ENCODE results near the gene PRSS22. TPM values are rescaled to one million over a fixed set of nuclear protein-coding genes. Genes with fewer than 3 reads are reported as not detected.

The PRSS22 gene
- polyA plus RNA-seq, 1 of the 3 experiments (the other 2 are of a cell fraction), result not detected

- no peak overlapping the region for H3K27ac ChIP-seq (ENCODE audit: low read depth in 2 of 2, low read length in 1 of 2)
- 95% methylated on average over 9 of the region's 9 CpGs for WGBS (ENCODE audit: low lambda C conversion rate)
- H3K9me3 ChIP-seq, result no peaks in the 10 kb centered on the region
- no peaks in the 10 kb centered on the region for H4K20me1 ChIP-seq (ENCODE audit: insufficient read depth)
- TF ChIP-seq TEAD4 (IDR thresholded peaks at IDR 0.05; ENCODE audit: borderline replicate concordance, insufficient read depth) (no peak), RFX5 (IDR thresholded peaks at IDR 0.05; ENCODE audit: low read length) (no peak), RXRA (IDR thresholded peaks at IDR 0.05; ENCODE audit: borderline replicate concordance, low read depth) (no peak), MAX (IDR thresholded peaks at IDR 0.05; ENCODE audit: low read depth) (no peak), NFIC (IDR thresholded peaks at IDR 0.05; ENCODE audit: borderline replicate concordance) (no peak), FOXM1 (IDR thresholded peaks at IDR 0.05; ENCODE audit: low read depth) (no peak), MXI1 (IDR thresholded peaks at IDR 0.05; ENCODE audit: low read depth, low read length) (no peak), JUND (IDR thresholded peaks at IDR 0.05) (no peak), GABPA (IDR thresholded peaks at IDR 0.05; ENCODE audit: low read depth) (no peak), SMC3 (IDR thresholded peaks at IDR 0.05; ENCODE audit: low read depth, low read length) (no peak)
- no peak overlapping the region for H2AFZ ChIP-seq (ENCODE audit: low read depth)
- no peak overlapping the region for H3K4me3 ChIP-seq (ENCODE audit: low read depth in 2 of 2, low read length in 1 of 2)
- no peak overlapping the region for H3K4me2 ChIP-seq
- H3K4me1 ChIP-seq (ENCODE audit: control insufficient read depth in 1 of 2, insufficient read depth in 2 of 2, low read depth in 1 of 2, low read length in 1 of 2), result peaks cover 6 to 8% of the 10 kb centered on the region in 2 experiments; a peak in 2 of 4 replicates
- H3K36me3 ChIP-seq (replicated peaks in 1 of 2; ENCODE audit: control insufficient read depth in 1 of 2, insufficient read depth in 2 of 2, low read length in 1 of 2), result peaks cover 0 to 5% of the 10 kb centered on the region in 2 experiments
- peaks cover 18% of the 10 kb centered on the region for H3F3A ChIP-seq (replicated peaks; ENCODE audit: insufficient read depth)
- CTCF ChIA-PET, result interaction anchor here (1.9 to 2.2 kb wide), 2 partner anchors 24 to 129 kb away, joined by 6 to 11 read pairs; no protein-coding TSS in a partner anchor
- POLR2A ChIA-PET, result no interaction called here
- peak; percentile 8 for DNase-seq
- H3K9me2 ChIP-seq, result no peaks in the 10 kb centered on the region
- H3K27me3 ChIP-seq (ENCODE audit: insufficient read depth), result no peaks in the 10 kb centered on the region
- H3K79me2 ChIP-seq (ENCODE audit: insufficient read depth), result peaks cover 3% of the 10 kb centered on the region; the same call in 1 of the 2 replicates
- no peak overlapping the region for H3K9ac ChIP-seq
Observed at GRCh38 chr16:2902337-2903130, 44.6 kb upstream of the PRSS22 start.

DNA sequence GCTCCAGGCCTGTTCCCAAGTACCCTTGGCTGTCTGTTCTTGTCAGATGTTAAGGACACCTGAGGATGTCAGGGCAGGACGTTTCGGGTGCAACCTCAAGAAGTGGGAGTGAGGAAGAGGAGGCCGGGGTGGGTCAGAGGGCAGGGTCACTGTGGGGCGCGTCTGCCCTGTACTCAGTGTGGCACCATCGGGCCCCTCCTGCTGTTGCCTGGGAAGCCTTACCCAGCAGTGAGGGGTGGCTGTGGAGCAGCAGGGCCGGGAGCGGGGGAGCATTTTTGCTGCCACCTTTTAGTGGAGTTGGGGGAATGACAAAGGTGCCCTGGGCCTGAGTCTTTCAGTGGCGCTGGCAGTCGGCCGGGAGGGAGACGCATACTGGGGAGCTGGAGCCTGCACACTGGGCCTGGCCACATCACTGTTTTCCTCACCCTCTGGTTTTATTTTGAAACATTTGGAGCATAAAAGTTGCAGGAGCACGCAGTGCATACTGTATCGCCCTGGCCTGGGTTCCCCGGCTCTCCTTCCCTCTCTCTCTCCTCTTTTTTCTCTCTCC, 42.6 kb upstream of the PRSS22 start:
- H3K27ac ChIP-seq (ENCODE audit: low read depth in 2 of 2, low read length in 1 of 2), result no peak overlapping the region
- no peak overlapping the region for H3K4me2 ChIP-seq
- POLR2A ChIA-PET, result no interaction called here
- H3F3A ChIP-seq (replicated peaks; ENCODE audit: insufficient read depth), result peaks cover 12% of the 10 kb centered on the region
- no peaks in the 10 kb centered on the region for H3K27me3 ChIP-seq (ENCODE audit: insufficient read depth)
- no peaks in the 10 kb centered on the region for H3K9me3 ChIP-seq
- WGBS (ENCODE audit: low lambda C conversion rate), result 97% methylated on average over 6 of the region's 15 CpGs
- no peak overlapping the region for H3K9ac ChIP-seq
- H3K9me2 ChIP-seq, result no peaks in the 10 kb centered on the region
- H4K20me1 ChIP-seq (ENCODE audit: insufficient read depth), result no peaks in the 10 kb centered on the region
- no peak for DNase-seq
- CTCF ChIA-PET, result no interaction called here
- no peak for TF ChIP-seq NRF1 (IDR thresholded peaks at IDR 0.05; ENCODE audit: low read depth, low read length)
- no peak for TF ChIP-seq PBX3 (IDR thresholded peaks at IDR 0.05)
- no peak for TF ChIP-seq FOXJ3 (CRISPR knock-in tag; IDR thresholded peaks at IDR 0.05)
- no peak for TF ChIP-seq USF1 (IDR thresholded peaks at IDR 0.05; ENCODE audit: borderline replicate concordance, low read depth)
- TF ChIP-seq CTCF (IDR thresholded peaks at IDR 0.05), result no peak
- TF ChIP-seq GABPA (IDR thresholded peaks at IDR 0.05; ENCODE audit: low read depth), result no peak
- TF ChIP-seq RCOR1 (IDR thresholded peaks at IDR 0.05; ENCODE audit: low read length), result no peak
- TF ChIP-seq FOSL2 (IDR thresholded peaks at IDR 0.05; ENCODE audit: borderline replicate concordance, low read depth), result no peak
- H3K79me2 ChIP-seq (ENCODE audit: insufficient read depth), result peaks cover 3% of the 10 kb centered on the region; the same call in 1 of the 2 replicates
- no peak overlapping the region for H2AFZ ChIP-seq (ENCODE audit: low read depth)
- H3K4me3 ChIP-seq (ENCODE audit: low read depth in 2 of 2, low read length in 1 of 2), result no peak overlapping the region
- H3K36me3 ChIP-seq (replicated peaks in 1 of 2; ENCODE audit: control insufficient read depth in 1 of 2, insufficient read depth in 2 of 2, low read length in 1 of 2), result peaks cover 0 to 12% of the 10 kb centered on the region in 2 experiments
- peaks cover 3% of the 10 kb centered on the region in 2 experiments; a peak in 1 of 4 replicates for H3K4me1 ChIP-seq (ENCODE audit: control insufficient read depth in 1 of 2, insufficient read depth in 2 of 2, low read depth in 1 of 2, low read length in 1 of 2)

Data from SK-N-SH (cell line).